Karpas-422 (cell line): Measurements from ENCODE around the gene MTCL3.

ENCODE experiments used
- DNase-seq: peaks from one replicate; pipeline ENCODE4 v3.0.0-alpha.2; 2015
- H2AFZ ChIP-seq: fragments of 200-600 bp; sonication (generic); 2 replicates; pipeline ENCODE4 v1.6.1; 2014; ENCODE audit warnings: antibody characterized with exemption, low read length, mixed read lengths
- H3K27ac ChIP-seq: fragments of 200-600 bp; sonication (generic); 2 replicates; pipeline ENCODE4 v1.5.1; 2014; ENCODE audit warnings: mild to moderate bottlenecking, low read length, moderate library complexity
- H3K27me3 ChIP-seq: fragments of 200-600 bp; sonication (generic); 2 replicates; pipeline ENCODE4 v1.6.1; 2014; ENCODE audit warnings: low read length, mixed read lengths
- H3K36me3 ChIP-seq: fragments of 200-600 bp; sonication (generic); 2 replicates; pipeline ENCODE4 v1.6.1; 2014; ENCODE audit warnings: low read length, mixed read lengths; ENCODE audit not compliant: insufficient read depth
- H3K4me1 ChIP-seq: fragments of 200-600 bp; sonication (generic); 2 replicates; pipeline ENCODE4 v1.6.1; 2014; ENCODE audit warnings: mild to moderate bottlenecking, low read length, mixed read lengths
- H3K4me2 ChIP-seq: fragments of 200-600 bp; sonication (generic); 2 replicates; pipeline ENCODE4 v1.6.1; 2014; ENCODE audit warnings: low read length, low read depth, mild to moderate bottlenecking; ENCODE audit not compliant: poor library complexity, severe bottlenecking
- H3K4me3 ChIP-seq: fragments of 200-600 bp; sonication (generic); 2 replicates; pipeline ENCODE4 v1.5.1; 2014; ENCODE audit warnings: mild to moderate bottlenecking, antibody characterized with exemption, low read length, mixed read lengths
- H3K79me2 ChIP-seq: fragments of 200-600 bp; sonication (generic); 2 replicates; pipeline ENCODE4 v1.6.1; 2014; ENCODE audit warnings: mild to moderate bottlenecking, low read length, mixed read lengths
- H3K9ac ChIP-seq: fragments of 200-600 bp; sonication (generic); 2 replicates; pipeline ENCODE4 v1.6.0; 2014; ENCODE audit warnings: low read length
- H3K9me2 ChIP-seq: fragments of 200-600 bp; sonication (generic), shearing (Covaris generic); replicated peaks from 2 replicates; pipeline ENCODE4 v1.6.0; 2014; ENCODE audit warnings: mild to moderate bottlenecking, low read length, moderate library complexity; ENCODE audit not compliant: insufficient read depth
- H3K9me3 ChIP-seq: fragments of 300-700, 200-600 bp; sonication (generic); 2 replicates; pipeline ENCODE4 v1.6.1; 2014; ENCODE audit warnings: low read length, mixed read lengths
- H4K20me1 ChIP-seq: fragments of 200-600 bp; sonication (generic); 2 replicates; pipeline ENCODE4 v1.6.1; 2014; ENCODE audit warnings: mild to moderate bottlenecking, antibody characterized with exemption, low read length, low read depth; ENCODE audit not compliant: insufficient read depth

MTCL3 gene

GRCh38 chr6:127459231-127459641, 59.9 kb downstream of the MTCL3 start, which contains the start of gene KIAA0408:
Gene KIAA0408 (minus strand): TSS chr6:127459389. CDS start chr6:127453981, 5,408 bp downstream.
- H3K4me1 ChIP-seq, result no peaks in the 10 kb centered on the region
- no peaks in the 10 kb centered on the region for H3K9me3 ChIP-seq
- no peak for DNase-seq
- no peak within 1 kb of the TSS for H3K4me2 ChIP-seq
- no peaks in the 10 kb centered on the region for H3K36me3 ChIP-seq
- no peak within 1 kb of the TSS for H3K27ac ChIP-seq
- H2AFZ ChIP-seq, result no peak within 1 kb of the TSS
- no peaks in the 10 kb centered on the region for H3K27me3 ChIP-seq
- H4K20me1 ChIP-seq, result no peaks in the 10 kb centered on the region
- no peaks in the 10 kb centered on the region for H3K79me2 ChIP-seq
- H3K9ac ChIP-seq, result no peak within 1 kb of the TSS
- no peak within 1 kb of the TSS for H3K4me3 ChIP-seq
- no peaks in the 10 kb centered on the region for H3K9me2 ChIP-seq

- H3K4me1 ChIP-seq, result no peaks in the 10 kb centered on the region
- H3K4me2 ChIP-seq, result no peak overlapping the region
- no peaks in the 10 kb centered on the region for H3K9me3 ChIP-seq
- no peaks in the 10 kb centered on the region for H3K79me2 ChIP-seq
- no peak overlapping the region for H3K4me3 ChIP-seq
- no peak overlapping the region for H2AFZ ChIP-seq
- H3K27me3 ChIP-seq, result no peaks in the 10 kb centered on the region
- no peak for DNase-seq
- H3K9me2 ChIP-seq, result no peaks in the 10 kb centered on the region
- no peak overlapping the region for H3K27ac ChIP-seq
- H3K36me3 ChIP-seq, result no peaks in the 10 kb centered on the region
- H4K20me1 ChIP-seq, result no peaks in the 10 kb centered on the region
- no peak overlapping the region for H3K9ac ChIP-seq
Measured at GRCh38 chr6:127458817-127459216, 60.3 kb downstream of the MTCL3 start.

GRCh38 chr6:127458222-127458621, 60.9 kb downstream of the MTCL3 start:
- no peak for DNase-seq
- H3K4me3 ChIP-seq, result no peak overlapping the region
- no peak overlapping the region for H2AFZ ChIP-seq
- H3K9ac ChIP-seq, result no peak overlapping the region
- no peaks in the 10 kb centered on the region for H3K4me1 ChIP-seq
- no peaks in the 10 kb centered on the region for H3K36me3 ChIP-seq
- no peaks in the 10 kb centered on the region for H3K9me3 ChIP-seq
- H4K20me1 ChIP-seq, result no peaks in the 10 kb centered on the region
- no peaks in the 10 kb centered on the region for H3K79me2 ChIP-seq
- no peaks in the 10 kb centered on the region for H3K9me2 ChIP-seq
- H3K27me3 ChIP-seq, result no peaks in the 10 kb centered on the region
- H3K27ac ChIP-seq, result no peak overlapping the region
- no peak overlapping the region for H3K4me2 ChIP-seq

DNA sequence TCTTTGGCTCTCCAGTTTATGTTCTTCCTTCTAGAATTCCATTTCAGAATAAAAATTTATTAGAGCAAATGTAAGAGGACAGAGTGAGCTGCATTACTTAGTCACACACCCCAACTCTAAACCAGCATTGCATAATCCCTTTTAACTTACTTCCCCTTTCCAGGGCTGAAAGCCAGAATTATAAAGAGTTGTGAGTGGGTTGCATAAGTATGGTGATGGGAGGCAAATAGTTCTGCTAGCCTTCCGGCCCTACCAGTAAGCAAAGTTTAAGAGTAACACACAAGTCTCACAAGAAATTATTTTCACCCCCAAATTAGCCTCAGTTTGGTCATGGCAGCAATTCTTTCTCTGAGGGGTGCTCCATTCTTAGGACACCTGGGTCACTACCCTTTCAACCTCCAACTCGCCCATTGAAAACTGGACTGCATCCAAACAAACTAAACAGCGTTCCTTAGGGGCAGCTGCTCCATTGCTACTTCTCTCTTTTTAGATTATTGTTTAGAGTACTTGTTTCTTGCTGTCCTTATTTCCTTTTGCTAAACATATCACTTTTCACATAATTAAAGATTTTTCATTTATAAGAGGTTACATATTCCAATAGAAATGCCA, 61.6 kb downstream of the MTCL3 start:
- no peaks in the 10 kb centered on the region for H3K27me3 ChIP-seq
- no peak overlapping the region for H2AFZ ChIP-seq
- H3K9me3 ChIP-seq, result no peaks in the 10 kb centered on the region
- H3K27ac ChIP-seq, result no peak overlapping the region
- no peaks in the 10 kb centered on the region for H3K79me2 ChIP-seq
- H3K4me2 ChIP-seq, result no peak overlapping the region
- H3K4me3 ChIP-seq, result no peak overlapping the region
- H4K20me1 ChIP-seq, result no peaks in the 10 kb centered on the region
- H3K9me2 ChIP-seq, result no peaks in the 10 kb centered on the region
- H3K4me1 ChIP-seq, result no peaks in the 10 kb centered on the region
- peak; percentile 58 for DNase-seq
- no peaks in the 10 kb centered on the region for H3K36me3 ChIP-seq
- no peak overlapping the region for H3K9ac ChIP-seq

DNA sequence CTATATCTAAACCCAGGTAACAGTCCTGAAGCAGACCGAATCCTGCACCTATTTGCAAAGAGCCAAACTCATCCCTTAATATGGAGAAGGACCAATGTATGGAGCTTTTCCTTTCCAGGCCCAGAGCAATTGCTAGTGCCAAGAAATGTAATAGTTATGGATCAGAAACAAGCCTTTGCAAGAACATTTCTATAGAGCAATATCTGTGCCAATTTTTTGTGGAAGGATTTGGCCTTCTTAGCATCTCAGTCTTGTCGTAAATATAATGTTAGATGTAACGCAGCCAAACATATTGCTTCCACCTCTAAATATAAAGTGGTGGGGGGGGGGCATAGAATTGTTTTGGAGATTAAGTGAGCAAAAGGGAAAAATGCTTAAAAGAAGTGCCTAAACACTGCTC, 62.7 kb downstream of the MTCL3 start:
- Histone ChIP-seq H3K27ac (no peak overlapping the region), H3K9ac (no peak overlapping the region), H2AFZ (no peak overlapping the region), H3K27me3 (no peaks in the 10 kb centered on the region), H3K4me3 (no peak overlapping the region), H4K20me1 (no peaks in the 10 kb centered on the region), H3K9me2 (no peaks in the 10 kb centered on the region), H3K79me2 (no peaks in the 10 kb centered on the region), H3K4me2 (no peak overlapping the region), H3K9me3 (no peaks in the 10 kb centered on the region), H3K36me3 (no peaks in the 10 kb centered on the region), H3K4me1 (no peaks in the 10 kb centered on the region)
- DNase-seq, result no peak

DNA sequence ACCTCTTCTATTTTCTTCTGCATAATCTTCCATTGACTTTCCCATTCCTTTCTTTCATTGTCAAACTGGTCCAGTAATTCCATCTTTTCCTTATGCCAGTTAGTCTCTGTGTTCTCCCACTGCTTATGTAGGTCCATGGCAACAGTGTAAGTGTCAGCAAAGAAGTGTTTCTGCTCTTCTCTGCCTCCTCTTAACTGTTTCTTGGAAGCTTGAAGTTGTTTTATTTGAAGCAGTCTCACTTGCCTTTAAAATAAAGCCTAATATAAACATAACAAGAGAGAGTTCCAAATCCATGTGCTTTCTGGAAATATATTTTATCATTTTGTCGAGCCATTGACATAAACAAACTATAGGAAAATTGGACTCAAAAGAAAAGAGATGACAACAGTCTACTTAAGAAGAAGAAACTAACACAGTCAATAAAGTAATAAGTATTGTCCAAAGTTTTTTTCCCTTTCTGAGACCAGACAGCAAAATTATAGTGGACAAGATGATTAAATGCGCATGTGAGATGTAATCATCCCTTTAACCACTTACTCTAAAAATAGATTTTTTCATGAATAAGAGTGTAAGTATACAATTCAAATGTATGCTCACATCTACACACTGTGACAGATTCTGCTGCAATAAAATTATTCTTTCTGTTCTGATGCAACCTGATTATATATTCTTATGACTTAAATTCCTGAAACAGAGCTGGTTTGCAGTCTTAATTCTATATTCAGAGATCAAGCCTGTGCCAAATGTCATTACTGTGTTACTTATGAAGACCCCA, 65.1 kb downstream of the MTCL3 start:
- Histone ChIP-seq H3K4me2 (no peak overlapping the region), H2AFZ (no peak overlapping the region), H3K9me3 (no peaks in the 10 kb centered on the region), H3K36me3 (no peaks in the 10 kb centered on the region), H4K20me1 (no peaks in the 10 kb centered on the region), H3K4me3 (no peak overlapping the region), H3K9me2 (no peaks in the 10 kb centered on the region), H3K27me3 (no peaks in the 10 kb centered on the region), H3K79me2 (no peaks in the 10 kb centered on the region), H3K9ac (no peak overlapping the region), H3K4me1 (no peaks in the 10 kb centered on the region), H3K27ac (no peak overlapping the region)
- DNase-seq, result no peak

DNA sequence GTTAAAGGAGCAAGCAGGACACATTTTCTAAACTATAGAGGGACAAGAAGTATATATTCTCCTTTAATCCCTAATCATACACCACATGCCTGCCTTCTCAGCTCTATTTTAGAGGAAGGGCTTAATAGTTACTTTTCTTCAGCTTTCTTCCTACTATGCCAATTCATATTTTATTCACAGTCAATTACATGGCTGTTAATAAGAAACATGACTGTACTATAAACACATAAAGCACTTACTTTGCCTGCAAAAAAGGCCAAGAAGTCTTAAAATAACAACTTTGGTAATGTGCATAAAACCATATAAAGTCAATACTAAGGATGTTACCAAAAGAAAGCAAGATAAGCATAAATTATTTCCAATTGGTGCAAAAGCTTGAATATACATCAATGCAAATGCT, 66.3 kb downstream of the MTCL3 start:
- Histone ChIP-seq H3K9me3 (no peaks in the 10 kb centered on the region), H3K36me3 (no peaks in the 10 kb centered on the region), H3K4me3 (no peak overlapping the region), H3K79me2 (no peaks in the 10 kb centered on the region), H4K20me1 (no peaks in the 10 kb centered on the region), H3K27me3 (no peaks in the 10 kb centered on the region), H3K9ac (no peak overlapping the region), H3K27ac (no peak overlapping the region), H3K4me1 (no peaks in the 10 kb centered on the region), H3K4me2 (no peak overlapping the region), H2AFZ (no peak overlapping the region), H3K9me2 (no peaks in the 10 kb centered on the region)
- DNase-seq, result no peak

DNA sequence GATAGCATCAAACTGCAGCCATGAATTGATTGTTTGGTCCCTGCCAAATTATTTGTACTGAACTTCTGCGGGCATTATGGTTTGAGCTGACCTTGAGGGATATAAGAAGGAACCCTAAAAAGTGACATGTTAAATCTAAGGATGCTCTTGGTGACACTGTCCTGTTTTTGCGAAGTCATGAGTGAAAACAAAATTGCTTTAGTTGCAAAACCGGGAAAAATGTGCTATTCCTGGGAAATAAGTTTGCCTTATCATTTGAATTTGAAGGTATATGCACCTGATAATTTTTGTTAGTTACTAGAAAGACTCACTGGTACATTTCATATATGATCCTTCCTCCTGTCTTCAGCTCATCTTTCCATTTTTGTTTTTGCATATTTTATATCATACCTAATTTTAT, 67.7 kb downstream of the MTCL3 start:
- Histone ChIP-seq H3K4me3 (no peak overlapping the region), H3K27ac (no peak overlapping the region), H4K20me1 (no peaks in the 10 kb centered on the region), H3K9me2 (no peaks in the 10 kb centered on the region), H3K9ac (no peak overlapping the region), H3K79me2 (no peaks in the 10 kb centered on the region), H3K36me3 (no peaks in the 10 kb centered on the region), H3K4me2 (no peak overlapping the region), H3K27me3 (no peaks in the 10 kb centered on the region), H3K9me3 (no peaks in the 10 kb centered on the region), H3K4me1 (no peaks in the 10 kb centered on the region), H2AFZ (no peak overlapping the region)
- DNase-seq, result no peak
